DMS53 treated with DMSO at 0.1 percent for 48 hours (cell line): ENCODE measurements around the gene CCDC188.

ENCODE experiments used
- DNase-seq: peaks from one replicate; lab custom pipeline; 2025; ENCODE audit not compliant: unreplicated experiment; lab: John Stamatoyannopoulos, UW

CCDC188 gene

DNA sequence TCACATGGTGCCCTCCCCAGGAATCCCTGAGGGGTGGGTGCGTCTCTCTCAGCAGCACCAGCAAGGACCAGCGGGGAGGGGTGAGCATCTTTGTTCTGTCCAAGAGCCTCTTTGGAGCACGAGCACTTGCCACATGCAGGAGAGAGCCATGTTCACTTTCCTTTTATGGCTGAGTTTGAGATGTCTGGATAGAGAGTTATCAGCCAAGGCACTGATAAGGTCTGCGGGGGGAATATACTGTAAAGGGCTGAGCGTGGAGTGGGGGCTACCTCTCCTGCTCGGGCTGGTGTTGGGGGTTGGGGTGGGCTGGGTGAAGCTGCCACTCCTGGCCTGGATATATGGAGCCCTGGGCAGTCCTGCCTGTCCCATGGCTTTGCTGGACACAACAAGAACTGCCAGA lies 34.9 kb upstream of the CCDC188 start:
- no peak for DNase-seq

DNA sequence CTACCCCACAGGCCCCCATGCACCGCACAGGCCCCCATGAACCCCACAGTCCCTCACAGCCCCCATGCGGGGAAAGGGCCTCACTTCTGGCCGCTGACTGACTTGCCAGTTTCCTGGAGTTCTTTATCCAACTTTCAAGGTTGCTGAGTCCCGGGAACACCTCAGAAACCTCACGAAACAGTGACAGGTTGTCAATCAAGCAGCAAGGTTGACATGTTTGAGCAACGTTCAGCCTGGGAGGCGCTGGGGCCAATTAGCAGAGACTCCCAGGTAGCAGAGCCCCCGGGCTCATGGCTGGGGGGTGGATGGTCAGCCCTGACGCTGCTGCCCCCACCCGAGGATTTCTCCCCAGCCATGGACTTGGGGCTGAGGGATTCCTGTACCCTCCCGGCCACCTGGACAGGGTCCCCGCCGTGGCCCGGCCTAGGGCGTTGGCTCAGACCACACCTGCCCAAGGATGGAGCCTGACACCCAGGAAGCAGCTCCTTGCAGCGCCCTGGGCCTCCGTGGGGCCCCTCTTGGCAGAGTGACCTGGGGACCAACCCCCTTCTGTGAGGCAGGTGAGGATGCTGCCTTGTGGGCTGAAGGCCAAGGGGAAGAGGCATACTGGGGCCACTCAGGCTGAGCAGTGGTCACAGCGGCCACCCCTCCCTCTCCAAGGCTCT lies 33.8 kb upstream of the CCDC188 start:
- DNase-seq, result no peak

DNA sequence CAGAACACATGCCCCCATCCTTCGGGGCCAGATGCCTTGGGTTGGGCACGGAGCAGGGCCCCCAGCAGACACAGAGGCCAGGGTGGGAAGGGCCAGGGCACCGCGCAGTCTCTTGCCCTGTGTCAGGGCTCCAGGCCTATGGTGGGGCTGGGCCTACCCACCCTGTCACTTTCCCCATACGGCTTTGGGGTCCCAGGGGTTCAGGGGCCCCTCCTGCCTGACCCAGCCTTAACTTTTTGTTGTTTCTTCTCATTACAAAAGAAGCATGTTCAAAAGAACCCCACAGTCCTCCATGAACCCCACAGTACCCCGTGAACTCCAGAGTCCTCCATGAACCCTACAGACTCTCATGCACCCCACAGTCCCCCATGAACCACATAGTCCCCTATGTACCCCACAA lies 33.0 kb upstream of the CCDC188 start:
- DNase-seq, result no peak

DNA sequence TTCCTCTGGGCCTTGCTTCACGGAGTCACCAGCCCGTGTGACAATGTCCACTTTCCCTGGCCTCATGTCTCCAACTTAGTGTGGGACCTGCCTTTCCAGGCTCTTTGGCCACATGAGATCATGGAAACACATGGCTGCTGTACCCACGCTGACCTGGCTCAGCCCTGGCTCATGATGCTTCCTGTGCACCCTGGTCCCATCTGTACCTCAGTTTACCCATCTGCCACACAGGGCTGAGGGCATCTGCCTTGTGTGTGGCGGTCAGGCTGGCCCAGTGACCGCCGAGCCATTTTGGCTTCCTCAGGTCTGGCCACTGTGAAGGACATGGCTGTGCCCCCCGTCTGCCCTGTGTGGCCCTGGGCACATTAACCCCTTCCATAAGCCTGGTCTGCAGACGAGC lies 32.2 kb upstream of the CCDC188 start:
- no peak for DNase-seq

DNA sequence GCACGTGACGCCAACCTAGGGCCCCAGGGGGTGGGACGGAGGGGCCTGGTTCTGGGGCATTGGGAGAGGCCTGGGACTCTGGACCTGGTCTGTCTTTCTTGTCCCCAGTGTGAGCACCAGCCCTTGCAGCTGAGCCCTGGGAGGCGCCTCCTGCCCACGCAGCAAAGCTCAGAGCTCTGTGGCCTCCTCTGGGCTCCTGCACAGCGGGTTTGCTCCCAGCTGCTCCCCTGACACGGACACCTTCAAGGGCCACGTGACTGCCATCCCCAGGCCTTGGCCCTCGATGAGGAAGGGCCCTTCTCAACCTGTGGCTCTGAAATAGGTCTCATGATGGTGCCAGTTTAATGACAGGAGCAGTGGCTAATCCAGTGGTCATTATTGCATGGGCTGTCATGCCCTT lies 31.5 kb upstream of the CCDC188 start:
- no peak for DNase-seq

DNA sequence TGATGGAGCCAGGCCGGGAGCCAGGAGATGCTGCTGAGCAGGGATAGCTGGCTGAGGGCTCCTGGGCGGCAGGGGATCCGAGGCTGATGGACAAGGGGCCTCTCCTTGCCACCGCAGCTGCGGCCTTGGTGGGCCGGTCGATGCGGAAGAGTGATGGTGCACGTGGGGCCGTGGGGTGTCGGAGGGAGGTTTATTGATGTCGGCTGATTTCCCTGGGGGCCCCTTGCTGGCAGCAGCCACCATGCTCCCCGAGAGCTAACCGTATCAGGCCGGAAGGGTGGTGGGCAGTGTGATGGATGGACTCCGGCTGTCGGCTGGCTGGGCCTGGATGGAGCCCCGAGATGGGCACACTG lies 31.0 kb upstream of the CCDC188 start:
- DNase-seq, result no peak

DNA sequence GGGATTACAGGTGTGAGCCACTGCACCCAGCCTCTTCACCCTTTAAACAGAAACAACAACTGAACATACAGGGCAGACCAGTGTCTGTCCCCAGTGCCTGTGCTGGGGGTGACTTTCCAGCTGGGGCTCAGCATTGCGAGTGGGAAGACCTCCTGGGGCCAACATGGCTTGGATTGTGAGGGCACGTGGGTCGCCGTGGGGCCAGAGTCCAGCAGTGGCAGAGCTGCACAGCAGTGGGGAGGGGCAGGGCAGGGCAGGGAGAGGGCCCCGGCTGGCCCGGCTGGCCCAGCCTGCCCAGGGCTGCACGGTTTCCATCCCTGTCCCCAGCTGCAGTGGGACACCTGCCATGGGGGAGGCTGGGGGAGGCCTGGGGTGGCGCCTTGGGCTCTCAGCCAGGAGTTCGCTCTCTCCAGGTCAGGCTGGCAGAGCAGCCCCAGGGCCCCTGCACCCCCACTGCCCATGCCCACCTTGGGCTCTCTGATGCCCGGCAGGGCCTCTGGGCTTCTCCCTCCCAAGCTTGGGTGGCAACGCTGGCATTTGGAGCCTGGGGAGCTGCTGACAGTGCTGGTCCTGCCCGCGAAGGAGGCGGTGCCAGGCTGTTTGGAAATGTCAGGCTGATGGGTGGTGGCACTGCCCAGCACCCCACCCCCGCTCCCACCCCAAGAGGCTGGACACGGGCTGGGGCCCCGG lies 30.5 kb upstream of the CCDC188 start:
- DNase-seq, result no peak

DNA sequence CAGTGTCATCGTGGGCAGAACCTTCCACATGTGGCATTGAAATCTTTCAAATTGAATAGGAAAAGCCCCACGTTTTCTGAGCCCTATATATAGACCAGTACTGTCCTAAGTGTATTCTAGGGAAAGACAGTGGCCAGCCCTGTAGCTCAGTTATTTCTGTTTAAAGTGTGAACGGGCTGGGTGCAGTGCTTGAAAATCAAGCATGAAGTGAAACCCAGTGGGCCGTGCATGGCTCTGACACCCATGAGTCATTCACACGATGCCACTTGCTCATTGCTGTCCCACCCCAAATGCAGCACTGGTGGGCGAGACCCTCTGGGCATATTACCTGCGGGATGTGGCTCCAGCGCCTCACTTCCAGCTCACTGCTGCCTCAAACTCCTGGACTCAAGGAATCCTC lies 29.8 kb upstream of the CCDC188 start:
- DNase-seq, result no peak

DNA sequence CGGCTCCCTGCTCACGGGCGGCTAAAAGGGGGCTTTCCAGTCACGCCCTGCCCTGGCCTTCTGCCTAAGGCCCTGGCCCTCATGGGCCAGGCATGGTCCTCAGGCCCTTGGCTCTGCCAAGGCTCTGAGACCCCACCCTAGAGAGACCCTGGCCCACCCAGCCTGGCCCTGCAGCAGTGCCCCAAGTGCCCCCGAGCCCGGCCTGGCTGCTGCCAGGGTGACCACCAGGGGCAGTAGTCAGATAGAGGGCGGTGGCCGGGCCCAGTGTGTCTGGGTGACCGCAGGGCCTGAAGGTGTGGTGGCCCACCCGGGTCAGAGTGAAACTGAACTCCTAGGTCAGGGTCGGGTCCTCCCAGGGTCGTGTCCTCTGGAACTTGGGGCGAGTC lies 29.4 kb upstream of the CCDC188 start:
- DNase-seq, result no peak

DNA sequence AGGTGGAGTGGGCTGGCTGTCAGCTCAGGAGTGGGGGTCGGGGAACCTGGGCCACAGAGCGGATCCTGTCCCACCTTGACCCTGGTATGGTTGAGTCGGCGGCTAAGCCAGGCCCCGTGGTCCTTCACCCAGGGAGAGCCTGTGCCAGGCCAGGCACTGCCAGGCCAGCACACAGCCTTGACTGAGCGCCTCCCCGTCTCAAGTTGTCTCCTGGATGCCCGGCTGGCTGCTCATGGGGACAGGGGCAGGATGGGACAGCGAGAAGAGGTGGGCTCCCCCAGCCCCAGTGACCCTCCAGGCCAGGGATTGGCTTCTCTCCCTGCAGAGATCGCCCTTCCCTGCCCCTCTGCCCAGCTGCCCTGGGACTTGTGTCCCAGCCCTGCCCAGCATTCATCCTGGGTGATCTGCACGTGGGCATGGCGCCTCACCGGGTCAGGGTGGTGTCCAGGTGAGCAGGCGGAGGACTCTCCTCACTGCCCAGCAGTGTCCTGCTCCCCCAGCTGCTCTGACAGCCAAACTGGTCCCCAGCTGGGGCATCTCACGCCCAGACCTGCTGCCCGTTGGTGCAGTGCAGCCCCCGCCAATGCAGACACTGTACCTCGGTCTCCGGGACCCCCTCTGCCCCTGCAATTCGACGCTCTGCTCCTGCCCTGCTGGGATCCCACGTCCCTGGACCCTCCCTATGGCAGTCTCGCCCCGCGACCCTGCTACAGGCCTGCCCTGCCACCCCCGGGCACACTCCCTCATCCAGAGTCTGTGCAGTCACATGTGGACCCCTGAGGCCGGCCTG lies 28.8 kb upstream of the CCDC188 start:
- no peak for DNase-seq

DNA sequence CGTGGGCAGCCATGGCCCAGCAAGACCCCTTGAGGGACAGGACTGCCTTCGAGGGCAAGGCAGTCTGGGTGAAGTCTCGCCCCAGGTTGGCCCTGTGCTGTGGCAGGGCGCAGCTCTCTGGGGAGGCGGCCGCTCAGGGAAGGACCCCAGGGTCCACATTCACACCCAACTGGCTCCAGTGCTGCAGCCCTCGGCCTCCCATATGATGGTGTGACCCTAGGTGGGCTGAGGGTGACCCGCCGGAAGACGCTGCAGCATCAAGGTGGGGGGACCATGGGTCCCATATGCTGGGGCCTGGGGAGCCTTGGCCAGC lies 28.0 kb upstream of the CCDC188 start:
- DNase-seq, result no peak

DNA sequence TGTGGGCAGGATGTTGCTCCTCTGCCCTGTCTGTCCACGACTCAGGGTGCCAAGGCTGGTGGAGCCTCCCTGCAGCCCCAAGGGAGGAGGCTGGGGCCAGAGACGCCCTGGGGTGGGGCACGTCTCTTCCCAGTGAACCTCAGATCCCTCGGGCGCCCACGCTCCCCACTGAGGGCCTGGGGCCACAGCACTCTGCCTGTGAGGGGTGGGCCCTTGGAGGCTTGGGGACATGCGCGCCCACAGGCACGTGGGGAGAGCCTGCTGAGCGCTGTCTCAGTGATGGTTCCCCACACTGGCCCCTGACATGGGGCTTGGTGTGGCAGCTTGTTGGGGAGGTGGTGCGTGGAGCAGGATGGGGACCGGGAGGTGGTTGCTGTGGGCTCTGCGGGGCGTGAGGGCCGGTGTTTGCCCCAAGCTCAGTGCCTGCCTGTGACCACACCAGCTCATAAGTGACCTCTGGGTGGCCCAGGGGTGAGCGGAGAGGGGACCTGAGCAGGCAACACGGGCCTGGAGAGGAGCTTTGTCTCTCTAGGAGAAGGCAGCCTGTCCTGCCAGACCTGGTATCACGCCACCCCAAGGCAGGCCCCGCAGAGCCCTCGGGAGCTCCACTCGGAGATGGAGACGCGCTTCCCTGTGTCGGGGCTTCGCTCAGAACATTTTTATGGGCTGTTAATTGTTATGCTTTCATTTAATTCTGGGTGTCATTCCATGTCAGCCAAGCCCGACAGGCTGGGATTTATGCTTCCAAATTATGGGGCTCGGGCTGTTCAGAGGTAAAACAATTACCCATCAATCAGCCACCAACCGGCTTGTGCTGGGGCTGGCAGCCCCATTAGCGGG lies 27.4 kb upstream of the CCDC188 start:
- no peak for DNase-seq

DNA sequence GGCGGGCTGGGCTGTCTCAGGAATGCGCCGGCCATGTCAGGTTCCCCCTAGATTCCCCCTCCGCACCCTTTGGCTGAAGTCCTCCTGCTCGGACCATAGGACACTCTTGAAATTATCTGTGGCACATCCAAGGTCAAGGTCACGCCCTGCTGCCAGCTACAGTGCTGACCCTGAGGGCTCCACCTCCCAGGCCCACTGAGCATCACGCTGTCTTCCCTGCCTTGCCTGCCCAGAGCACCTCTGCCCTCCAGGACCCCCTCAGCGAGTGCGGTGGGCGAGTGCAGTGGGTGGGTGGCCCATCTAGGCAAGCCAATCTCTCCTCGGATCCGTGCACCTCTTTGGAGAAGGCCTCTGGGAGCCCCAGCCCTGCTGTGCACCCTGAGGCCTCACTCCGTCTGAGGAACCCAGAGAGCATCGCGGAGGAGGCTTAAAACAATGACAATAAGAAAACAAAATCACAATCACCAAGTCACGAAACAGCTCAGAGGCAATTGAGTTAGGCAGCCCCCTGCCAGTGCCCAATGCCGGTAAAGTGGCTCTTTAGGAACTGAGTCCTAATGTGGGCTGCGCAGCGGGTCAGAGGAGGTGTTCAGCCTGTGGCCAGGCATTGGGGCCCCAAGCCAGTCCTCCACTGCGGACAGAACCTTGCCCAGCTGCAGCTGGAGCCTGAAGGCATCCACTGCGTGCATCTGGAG lies 26.5 kb upstream of the CCDC188 start:
- DNase-seq, result no peak

DNA sequence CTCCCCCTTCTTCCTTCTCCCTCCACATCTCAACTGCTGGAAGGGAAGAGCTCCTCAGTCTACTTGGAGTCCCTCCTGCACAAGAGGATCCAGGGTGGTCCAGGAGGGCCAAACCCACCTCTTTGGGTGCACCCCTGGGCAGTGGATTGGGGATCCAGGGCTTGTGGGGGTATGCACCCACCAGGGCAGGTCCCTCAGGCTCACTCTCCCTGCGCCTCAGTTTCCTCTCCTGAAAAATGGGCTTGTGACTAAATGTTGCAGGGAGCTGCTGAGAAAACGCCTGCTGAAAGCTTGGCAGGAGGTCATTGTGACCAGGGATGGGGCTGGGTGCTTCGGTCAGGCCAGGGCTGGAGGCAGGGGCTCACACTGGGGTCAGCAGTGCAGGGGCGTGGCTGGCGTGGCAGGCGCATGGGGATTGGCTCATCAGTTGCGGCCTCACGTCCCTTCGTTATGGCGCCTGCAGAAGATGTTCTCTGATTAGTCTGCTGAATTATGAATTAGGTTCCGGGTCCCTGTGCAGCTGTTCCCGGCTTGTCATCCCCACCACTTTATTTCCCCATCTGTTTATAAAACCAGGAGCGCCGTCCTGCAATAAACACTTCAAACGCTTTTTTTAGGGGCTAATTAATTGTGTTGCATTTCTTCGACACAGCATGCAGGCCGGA lies 25.7 kb upstream of the CCDC188 start:
- no peak for DNase-seq

DNA sequence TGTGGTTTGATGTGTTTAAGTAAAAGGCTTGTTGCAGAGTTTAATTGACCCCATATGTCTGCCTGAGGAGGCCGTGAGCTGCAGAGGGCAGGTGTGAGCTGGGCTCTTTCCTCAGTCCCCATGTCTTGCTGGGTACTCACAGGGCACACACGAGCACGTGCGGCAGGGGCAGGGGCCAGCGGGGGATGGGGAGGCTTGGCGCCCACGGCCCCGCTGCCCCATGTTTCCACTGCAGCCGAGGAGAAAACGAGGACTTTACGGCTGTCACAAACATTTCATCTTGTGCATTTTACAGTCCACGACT lies 24.7 kb upstream of the CCDC188 start:
- no peak for DNase-seq

DNA sequence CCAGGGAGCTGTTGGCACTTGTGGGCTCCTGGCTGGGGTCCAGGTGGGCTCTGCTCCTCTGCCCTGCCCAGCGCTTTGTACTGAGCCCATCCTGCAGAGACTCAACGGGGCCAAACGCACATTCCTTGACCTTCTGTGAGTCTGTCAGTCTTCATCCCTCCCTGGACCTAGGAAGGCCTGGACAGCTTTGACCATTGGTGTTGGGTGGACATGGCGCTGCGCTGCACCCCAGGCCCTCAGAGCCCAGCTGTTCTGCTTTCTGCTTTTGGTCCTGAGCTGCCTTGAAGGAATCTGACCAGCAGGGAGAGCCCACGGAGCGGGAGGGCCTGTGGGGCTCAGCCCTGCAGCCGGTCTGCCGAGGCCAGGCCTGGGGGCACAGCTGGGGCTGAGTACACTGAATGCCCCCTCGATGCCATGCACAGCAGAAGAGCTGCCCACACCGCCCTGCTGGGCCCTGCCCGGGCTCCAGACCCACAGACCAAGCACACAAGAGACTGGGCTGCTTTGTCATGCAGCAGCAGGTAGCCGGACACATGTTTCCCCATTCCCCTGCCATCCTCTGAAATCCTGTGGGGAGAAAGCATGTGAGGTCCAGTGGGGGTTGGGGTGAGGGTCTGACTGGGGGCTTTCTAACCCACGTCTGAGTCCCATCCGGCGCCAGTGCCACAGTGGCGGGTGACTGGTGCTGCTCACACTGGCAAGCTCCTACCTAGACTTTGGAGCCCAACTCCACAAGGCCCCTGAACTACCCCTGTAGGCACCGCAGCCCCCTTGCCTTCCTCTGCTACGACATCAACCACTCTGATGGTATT lies 24.1 kb upstream of the CCDC188 start:
- no peak for DNase-seq

DNA sequence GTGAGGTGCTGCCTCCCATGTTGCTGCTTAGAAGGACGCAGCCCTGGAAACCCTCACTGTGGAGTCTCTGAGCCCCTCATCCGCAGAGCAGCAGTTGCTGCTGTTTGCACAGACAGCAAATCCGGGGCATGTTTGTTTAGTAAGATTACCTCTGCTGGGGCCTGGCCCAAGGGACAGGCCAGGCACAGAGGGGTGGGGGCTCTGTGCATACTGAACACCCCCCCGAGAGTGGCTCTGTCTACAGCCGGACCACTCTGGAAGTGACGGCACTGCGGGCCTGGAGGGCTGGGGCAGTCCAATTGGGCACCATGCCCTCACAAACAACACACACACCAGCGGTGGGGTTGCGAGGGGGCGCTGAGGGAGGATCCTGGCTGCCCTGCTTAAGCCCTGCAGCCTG lies 22.9 kb upstream of the CCDC188 start:
- no peak for DNase-seq

DNA sequence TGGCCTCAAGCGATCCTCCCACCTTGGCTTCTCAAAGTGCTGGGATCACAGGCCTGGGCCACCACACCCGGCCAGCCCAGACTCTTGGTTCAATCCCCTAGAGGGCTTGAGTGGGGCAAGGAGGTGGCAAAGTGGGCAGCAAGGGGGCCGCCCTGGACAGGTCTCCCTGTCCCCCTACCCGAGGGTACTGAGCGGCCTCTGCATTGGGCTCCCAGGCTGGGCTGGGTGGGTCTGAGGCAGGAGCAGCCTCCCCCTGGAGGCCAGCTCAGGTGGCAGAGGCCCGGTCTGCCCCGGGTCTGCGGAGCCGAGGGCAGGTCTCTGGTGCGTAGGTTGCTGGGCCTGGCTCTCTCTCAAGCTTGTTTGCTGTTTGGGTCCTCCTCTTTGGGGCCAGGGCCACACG lies 22.4 kb upstream of the CCDC188 start:
- DNase-seq, result no peak

DNA sequence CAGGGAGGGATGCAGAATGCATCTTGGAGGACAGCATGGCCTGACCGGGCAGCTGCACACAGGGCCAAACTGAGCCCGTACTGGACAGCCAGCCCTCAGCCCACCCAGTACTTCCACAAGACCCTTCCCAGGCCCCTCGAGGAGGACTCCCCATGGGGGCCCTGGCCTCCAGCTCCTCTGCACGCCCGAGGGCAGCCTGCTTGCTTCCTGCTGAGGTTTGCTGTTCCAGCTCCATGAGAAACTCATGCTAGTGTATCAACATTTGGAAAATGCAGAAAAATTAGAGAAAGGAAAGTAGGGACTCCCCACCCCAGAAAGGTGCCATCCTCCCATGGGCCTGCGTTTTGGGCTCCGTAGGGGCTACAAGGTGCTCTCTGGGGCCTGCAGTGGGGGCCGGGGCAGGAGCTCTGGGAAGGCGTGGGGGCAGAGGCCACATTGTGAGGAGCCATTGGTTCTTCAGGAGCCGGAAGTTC lies 21.3 kb upstream of the CCDC188 start:
- no peak for DNase-seq
